DOHH2 (cell line): ENCODE results near the gene USH1G.

ENCODE experiments used
- CTCF ChIP-seq: fragments of 200-600 bp; sonication (generic); IDR thresholded peaks from one replicate; pipeline ENCODE4 v1.5.1; 2014; ENCODE audit warnings: antibody characterized with exemption, mild to moderate bottlenecking, low read depth, low read length; ENCODE audit not compliant: poor library complexity, severe bottlenecking
- EZH2phosphoT487 ChIP-seq: fragments of 200-600 bp; sonication (generic); IDR thresholded peaks from 2 replicates; pipeline ENCODE4 v1.6.1; 2017; ENCODE audit warnings: borderline replicate concordance, mild to moderate bottlenecking, antibody characterized with exemption, low read length, moderate library complexity, mixed read lengths

GRCh38 chr17:74953134-74953687 is 30.2 kb upstream of the USH1G start:
- TF ChIP-seq CTCF (no peak), EZH2phosphoT487 (no peak)
